Amygdala (tissue), 56 donors: ENCODE results near the gene NPDC1.
A peak's percentile ranks its signal among the peaks of the same experiment; 100 is the strongest.

ENCODE experiments used
- DNase-seq, 56 donors: peaks; one replicate each; lab custom pipeline; 2025; lab: John Stamatoyannopoulos, UW

NPDC1 gene

GRCh38 chr9:137028263-137029057, 17.5 kb downstream of the NPDC1 start:
- peak in 39 of 56 donors; percentile 19 to 80 (median 56) for DNase-seq

- DNase-seq: peak in 9 of 56 donors; percentile 29 to 73 (median 53)
Observed at GRCh38 chr9:137027369-137028262, 18.4 kb downstream of the NPDC1 start, which contains the start of gene ABCA2. ABCA2 (minus strand) TSS chr9:137028237; CDS start chr9:137028140, 97 bp downstream.

- DNase-seq: peak in 10 of 56 donors; percentile 23 to 61 (median 38)
Observed at GRCh38 chr9:137026828-137027227, 19.1 kb downstream of the NPDC1 start.

GRCh38 chr9:137026384-137026783, 19.6 kb downstream of the NPDC1 start:
- peak in 3 of 56 donors; percentile 25 to 46 (median 44) for DNase-seq

GRCh38 chr9:137025517-137025966, 20.4 kb downstream of the NPDC1 start:
- DNase-seq: peak in 55 of 56 donors; percentile 64 to 100 (median 96)

- DNase-seq: peak in 31 of 56 donors; percentile 13 to 78 (median 54)
Observed at GRCh38 chr9:137023583-137023991, 22.4 kb downstream of the NPDC1 start.

- DNase-seq: peak in 4 of 56 donors; percentile 22 to 65 (median 46)
Observed at GRCh38 chr9:137023157-137023556, 22.8 kb downstream of the NPDC1 start.

GRCh38 chr9:137022662-137023008, 23.3 kb downstream of the NPDC1 start:
- DNase-seq: peak in 3 of 56 donors; percentile 46 to 60 (median 47)

- peak in 51 of 56 donors; percentile 30 to 98 (median 82) for DNase-seq
Observed at GRCh38 chr9:137021979-137022661, 23.9 kb downstream of the NPDC1 start.

- DNase-seq: no peak
Observed at GRCh38 chr9:137021568-137021978, 24.4 kb downstream of the NPDC1 start.

- no peak for DNase-seq
Observed at GRCh38 chr9:137020771-137021567, 25.0 kb downstream of the NPDC1 start.

- no peak for DNase-seq
Observed at GRCh38 chr9:137019891-137020683, 25.9 kb downstream of the NPDC1 start.

- DNase-seq: no peak
Observed at GRCh38 chr9:137018761-137019559, 27.0 kb downstream of the NPDC1 start.

- DNase-seq: no peak
Observed at GRCh38 chr9:137017791-137018497, 28.0 kb downstream of the NPDC1 start.

GRCh38 chr9:137017071-137017470, 28.9 kb downstream of the NPDC1 start:
- DNase-seq: no peak

- DNase-seq: no peak
Observed at GRCh38 chr9:137016436-137016835, 29.5 kb downstream of the NPDC1 start.

- no peak for DNase-seq
Observed at GRCh38 chr9:137015976-137016375, 30.0 kb downstream of the NPDC1 start.
